GM18502 (cell line): Measurements from ENCODE around the gene RADIL.

Experiments used
- ATAC-seq: cut with Tn5 transposase; IDR thresholded peaks from one replicate; pipeline ENCODE4 v1.9.1; 2021; ENCODE audit warnings: mild to moderate bottlenecking; ENCODE audit not compliant: unreplicated experiment, poor library complexity

RADIL gene

GRCh38 chr7:4856336-4857057 is 27.0 kb downstream of the RADIL start:
- ATAC-seq, result no peak

GRCh38 chr7:4854916-4855315 is 28.6 kb downstream of the RADIL start:
- ATAC-seq, result no peak

DNA sequence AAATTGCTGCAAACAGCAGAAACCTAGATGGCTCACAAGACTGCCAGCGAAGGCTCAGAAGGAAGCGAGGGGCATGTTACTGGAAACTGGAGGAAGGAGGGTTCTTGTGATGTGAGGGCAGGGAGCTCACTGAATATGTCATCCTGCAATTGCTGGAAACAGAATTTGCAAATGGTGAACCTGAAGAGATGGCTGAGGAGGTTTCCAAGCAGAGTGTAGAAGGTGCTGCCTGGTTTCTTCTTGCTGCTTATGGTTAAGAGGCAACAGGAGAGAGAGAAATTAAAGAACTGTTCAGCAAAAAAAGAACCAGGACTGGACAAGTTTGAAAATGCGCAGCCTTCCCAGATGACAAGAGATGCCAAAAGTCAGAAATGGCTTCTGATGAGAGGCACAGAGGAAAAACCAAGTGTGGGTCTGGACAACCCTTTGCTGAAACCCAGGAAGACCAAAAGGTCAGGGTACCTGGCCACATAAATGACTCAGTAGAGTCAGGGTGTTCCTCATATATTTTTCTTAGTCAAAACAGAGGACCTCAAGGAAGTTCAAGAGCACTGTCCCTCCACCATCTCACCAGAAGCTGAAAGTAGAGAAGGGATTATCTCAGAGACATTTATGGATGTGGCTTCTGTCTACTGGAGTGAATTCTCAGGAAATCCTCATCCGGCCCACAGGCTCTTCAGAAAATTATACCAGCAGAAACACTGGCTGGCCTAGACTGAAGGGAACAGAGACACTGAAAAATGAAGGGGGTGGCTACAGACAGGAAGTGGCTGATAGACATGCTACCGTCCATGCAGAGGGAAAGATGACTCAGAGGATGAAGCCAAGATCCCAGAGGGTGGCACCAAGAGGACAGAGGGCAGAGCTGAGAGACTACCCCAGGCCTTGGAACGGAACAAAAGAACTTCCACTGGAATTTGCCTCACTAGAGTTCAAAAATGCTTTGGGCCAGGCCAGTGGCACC is 31.8 kb downstream of the RADIL start:
- no peak for ATAC-seq

- no peak for ATAC-seq
These were observed 33.2 kb downstream of the RADIL start for GRCh38 chr7:4850262-4850795.

- no peak for ATAC-seq
These were observed 34.1 kb downstream of the RADIL start for GRCh38 chr7:4849390-4849789.

GRCh38 chr7:4845740-4846142 is 37.8 kb downstream of the RADIL start:
- ATAC-seq, result no peak

- no peak for ATAC-seq
These were observed 41.0 kb downstream of the RADIL start for GRCh38 chr7:4842319-4843064.

- ATAC-seq, result no peak
These were observed 41.7 kb downstream of the RADIL start for GRCh38 chr7:4841836-4842235.

DNA sequence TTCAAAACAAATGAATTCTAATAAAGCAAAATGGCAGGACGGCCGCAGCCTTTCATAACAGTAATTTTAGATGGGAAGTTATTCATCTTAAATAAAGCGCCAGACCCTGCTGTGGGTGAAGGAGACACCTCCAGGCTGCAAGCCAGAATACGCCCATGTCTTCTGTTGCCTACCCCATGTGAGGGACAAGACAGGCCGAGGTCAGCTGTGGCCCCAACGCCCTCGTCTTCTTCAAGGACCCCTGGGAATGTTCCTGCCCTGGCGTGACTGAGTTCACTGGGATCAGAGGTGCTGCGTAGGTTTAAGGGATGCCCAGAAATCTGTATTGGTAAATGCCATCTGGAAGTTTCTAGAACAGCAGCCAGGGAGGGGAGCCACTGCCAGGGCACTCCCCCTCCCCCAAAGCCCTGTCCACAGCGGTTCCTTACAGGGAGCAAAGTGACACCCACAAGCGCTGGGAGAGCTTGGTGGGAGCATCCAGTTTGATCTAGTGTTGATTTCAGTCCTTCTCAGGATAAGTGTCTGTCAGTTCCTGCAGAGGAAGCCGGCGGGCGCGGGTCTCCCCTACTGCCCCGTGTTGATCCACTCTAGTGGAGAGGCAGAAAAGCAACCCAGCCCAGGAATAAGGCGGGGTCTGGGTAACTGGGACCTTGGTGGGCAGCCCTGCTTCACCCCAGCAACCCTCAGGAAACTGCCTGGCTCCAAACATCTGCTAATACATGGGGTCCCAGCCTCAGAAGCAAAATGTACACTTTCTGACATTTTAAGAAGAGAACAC is 42.3 kb downstream of the RADIL start:
- ATAC-seq, result no peak

DNA sequence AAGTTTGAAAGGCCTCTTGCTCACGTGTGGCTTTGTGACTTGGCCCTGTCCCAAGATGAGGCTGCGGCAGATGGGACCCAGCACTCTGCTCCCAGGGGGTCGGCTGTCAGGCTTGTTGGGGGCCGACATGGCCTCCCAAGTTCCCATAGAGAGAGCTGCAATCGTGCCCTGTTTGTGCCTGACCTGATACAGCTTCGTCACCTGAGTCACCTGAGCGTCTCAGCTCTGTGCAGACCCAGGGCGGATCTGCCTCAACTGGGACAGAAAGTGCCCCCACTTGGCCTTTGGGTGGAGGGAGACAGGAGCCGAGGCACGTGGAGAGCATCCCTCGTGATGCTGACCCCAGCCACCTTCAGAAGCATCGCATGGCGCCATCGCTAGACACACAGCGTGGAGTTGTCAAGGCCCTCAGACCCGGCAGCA is 43.4 kb downstream of the RADIL start:
- ATAC-seq, result no peak

DNA sequence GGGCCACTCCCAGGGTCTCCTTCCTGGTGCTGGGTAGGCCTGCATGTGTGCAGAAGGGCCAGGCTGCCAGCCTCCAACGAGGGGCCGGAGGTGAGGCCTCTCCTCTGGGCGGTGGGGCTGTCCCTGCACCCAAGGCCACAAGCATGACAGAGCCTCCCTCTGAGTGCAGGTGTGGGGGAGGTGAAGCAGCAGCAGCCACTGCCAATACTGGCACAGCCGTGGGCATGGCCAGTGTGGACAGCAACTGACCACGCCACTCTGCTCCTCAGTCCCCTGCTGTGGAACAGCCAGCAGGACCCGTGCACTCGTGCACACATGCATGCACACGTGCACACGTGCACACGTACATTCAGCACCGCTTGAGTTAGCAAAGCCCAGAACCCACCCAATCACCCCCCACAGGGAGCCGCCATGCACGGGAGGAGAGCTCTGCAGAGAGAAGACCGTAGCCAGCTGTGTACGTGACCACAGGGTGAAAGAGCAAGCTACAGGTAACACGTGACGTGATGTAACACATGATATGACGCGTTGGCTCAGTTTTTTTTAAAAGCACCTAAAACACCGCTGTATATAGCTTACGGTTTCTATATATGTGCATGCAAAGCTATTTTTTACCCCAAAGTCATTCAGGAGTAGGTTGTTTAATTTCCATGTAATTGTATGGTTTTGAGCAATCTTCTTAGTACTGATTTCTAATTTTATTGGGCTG is 44.7 kb downstream of the RADIL start:
- no peak for ATAC-seq

DNA sequence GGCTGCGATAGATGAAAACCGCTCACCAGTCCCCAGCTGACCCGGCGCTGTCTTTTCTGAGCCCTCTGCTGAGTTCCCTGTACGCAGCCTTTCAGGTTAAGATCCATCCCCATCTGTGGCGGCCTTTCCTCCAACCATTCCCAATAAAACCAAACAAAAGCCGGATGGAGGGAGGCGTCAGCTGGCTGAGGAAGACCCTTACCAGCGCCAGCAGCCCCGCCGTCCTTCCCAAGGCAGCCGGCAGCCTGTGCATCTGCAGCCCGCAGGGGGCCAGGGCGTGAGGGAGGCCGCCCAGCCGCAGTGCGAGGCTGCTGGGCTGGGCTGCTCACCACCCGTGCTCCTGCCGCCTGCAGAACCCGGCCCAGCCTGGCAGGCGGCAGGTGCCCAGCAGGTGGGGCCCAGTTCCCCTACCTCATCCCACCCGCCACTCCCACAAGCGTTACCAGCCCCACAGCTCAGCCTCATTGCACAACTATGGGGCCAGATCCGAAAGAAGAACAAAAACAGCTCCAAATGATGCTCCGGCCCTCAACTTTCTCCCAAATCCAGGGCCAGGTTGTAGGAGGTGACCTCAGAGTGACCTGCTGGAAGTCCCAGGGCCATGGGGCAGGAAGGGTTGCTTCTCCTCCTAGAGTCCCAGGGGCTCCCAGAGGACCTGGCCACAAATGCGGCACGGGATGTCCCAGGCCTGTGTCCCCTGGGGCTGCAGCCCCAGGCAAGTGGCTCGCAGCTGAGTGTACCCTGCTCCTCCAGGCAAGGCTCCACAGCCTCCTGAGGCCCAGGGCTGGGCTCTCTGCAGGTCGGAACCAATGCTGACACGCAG is 45.5 kb downstream of the RADIL start:
- no peak for ATAC-seq

DNA sequence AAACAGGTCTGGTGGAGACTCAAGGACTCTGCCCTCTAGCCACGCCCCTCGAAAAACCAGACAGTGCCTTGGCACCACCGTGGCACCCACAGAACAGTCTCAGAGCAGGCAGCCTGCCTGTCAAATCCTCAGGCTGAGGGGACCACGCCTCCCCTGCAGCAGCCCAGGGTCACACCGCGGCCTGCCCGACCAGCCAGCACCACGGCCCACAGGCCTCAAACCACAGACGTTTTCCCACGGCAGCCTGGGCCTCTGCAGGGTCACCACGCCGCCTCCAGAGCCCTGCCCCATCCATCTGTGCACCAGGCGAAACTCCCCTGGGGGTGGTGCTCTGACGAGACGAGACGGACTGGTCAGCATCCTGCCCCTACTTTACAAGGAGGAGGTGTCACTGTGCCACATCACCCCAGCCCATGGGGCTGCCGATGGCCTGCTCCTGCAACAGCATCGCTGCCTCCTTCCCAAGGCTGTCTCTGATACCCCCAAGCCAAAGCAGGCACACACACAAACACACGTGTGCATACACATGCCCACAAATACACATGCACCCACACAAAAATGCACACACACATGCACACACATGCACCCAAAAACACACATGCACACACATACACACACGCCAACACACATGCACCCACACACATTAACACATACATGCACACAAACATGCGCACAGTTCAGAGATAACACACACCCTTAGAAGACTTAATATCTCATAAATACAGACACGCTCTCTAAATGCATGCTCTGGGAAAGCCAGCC is 46.3 kb downstream of the RADIL start:
- no peak for ATAC-seq

- no peak for ATAC-seq
These were observed 47.3 kb downstream of the RADIL start for GRCh38 chr7:4836206-4836661.

GRCh38 chr7:4835398-4836205 is 47.9 kb downstream of the RADIL start:
- no peak for ATAC-seq

GRCh38 chr7:4834601-4835397 is 48.7 kb downstream of the RADIL start:
- no peak for ATAC-seq
